Left cardiac atrium (tissue), 4 donors: ENCODE results near the gene IL2. TPM values are rescaled to one million over a fixed set of nuclear protein-coding genes. Genes with fewer than 3 reads are reported as not detected.

Source experiments
- ATAC-seq, 2 donors: fragments of 200-7000 bp; cut with Tn5 transposase; one replicate each; pipeline ENCODE4 v1.9.1; 2020; ENCODE audit warnings: mild to moderate bottlenecking in 2 of 2, moderate library complexity in 2 of 2
- DNase-seq: peaks from one replicate; pipeline ENCODE4 v3.0.0-alpha.2; 2020
- intact Hi-C, 2 donors: fragments of 100-400 bp; cut with DNase I; formaldehyde crosslinking; loops; one replicate each; pipeline versions ENCODE4 v1.14.1 to v1.15.1; 2022 to 2023
- long read RNA-seq: library from polyadenylated mRNA; unstranded; transcript quantifications from one replicate; pipeline ENCODE4 v2.0.0, GENCODE V29; 2021
- total RNA-seq, 2 donors: library from RNA; stranded (reverse); fragmentation: NEBNext Ultra II Directional; extraction: Animal tissue kit (Norgen Biotek cat#: 25700); gene quantifications; one replicate each; pipeline ENCODE4 v1.2.1, GENCODE V29; 2021
- donor health status: DM: no; HTN: yes; CAD: no.
- donor health status: DM: no; HTN: yes; CAD: no; lungs with severe emphysema.
- donor health status: DM: yes; HTN: yes; CAD: no.
- donor health status: Dilated cardiomyopathy.

The IL2 gene
- total RNA-seq: not detected
- long read RNA-seq: 0 reads

GRCh38 chr4:122456231-122457116, at the start of gene IL2:
Gene IL2 (minus strand): TSS chr4:122456725. CDS start chr4:122456440, 285 bp downstream.
- ATAC-seq (peak in 1 of 2 donors; percentile 38), DNase-seq (no peak)
- intact Hi-C loops: no loop called here

GRCh38 chr4:122503214-122503613, 46.7 kb upstream of the IL2 start:
- intact Hi-C loops: no loop called here
- DNase-seq (no peak), ATAC-seq (no peak)

- peak in 1 of 2 donors; percentile 41 for ATAC-seq
- intact Hi-C loops: no loop called here
- DNase-seq: no peak
Observed at GRCh38 chr4:122500852-122501501, 44.5 kb upstream of the IL2 start.

GRCh38 chr4:122489061-122489460, 32.5 kb upstream of the IL2 start:
- intact Hi-C loops: no loop called here
- ATAC-seq (no peak), DNase-seq (no peak)

- DNase-seq: no peak
- ATAC-seq: no peak
- intact Hi-C loops: no loop called here
Observed at GRCh38 chr4:122483481-122483880, 27.0 kb upstream of the IL2 start.

- no peak for ATAC-seq
- no peak for DNase-seq
- intact Hi-C loops: no loop called here
Observed at GRCh38 chr4:122481766-122482405, 25.4 kb upstream of the IL2 start.

GRCh38 chr4:122480655-122481487, 24.3 kb upstream of the IL2 start:
- DNase-seq (no peak), ATAC-seq (no peak)
- intact Hi-C loops: no loop called here

- intact Hi-C loops: no loop called here
- DNase-seq (no peak), ATAC-seq (peak; percentile 79 to 87)
Observed at GRCh38 chr4:122479935-122480416, 23.5 kb upstream of the IL2 start.

GRCh38 chr4:122476745-122477144, 20.2 kb upstream of the IL2 start:
- DNase-seq (no peak), ATAC-seq (no peak)
- intact Hi-C loops: no loop called here

GRCh38 chr4:122476126-122476525, 19.6 kb upstream of the IL2 start:
- DNase-seq: no peak
- ATAC-seq: no peak
- intact Hi-C loops: no loop called here

- ATAC-seq: no peak
- no peak for DNase-seq
- intact Hi-C loops: no loop called here
Observed at GRCh38 chr4:122475233-122475632, 18.7 kb upstream of the IL2 start.

GRCh38 chr4:122469457-122469856, 12.9 kb upstream of the IL2 start:
- intact Hi-C loops: no loop called here
- ATAC-seq (no peak), DNase-seq (no peak)

- intact Hi-C loops: no loop called here
- ATAC-seq: no peak
Observed at GRCh38 chr4:122458625-122459024, 2.1 kb upstream of the IL2 start.

GRCh38 chr4:122453384-122453995, 3.0 kb downstream of the IL2 start:
- ATAC-seq: no peak
- intact Hi-C loops: no loop called here
- DNase-seq: no peak

More at GRCh38 chr4:122458625-122459024, 2.1 kb upstream of the IL2 start:
- no peak for DNase-seq

GRCh38 chr4:122450847-122451246, 5.7 kb downstream of the IL2 start:
- DNase-seq (no peak), ATAC-seq (no peak)
- intact Hi-C loops: no loop called here

- DNase-seq (no peak), ATAC-seq (no peak)
- intact Hi-C loops: no loop called here
Observed at GRCh38 chr4:122434285-122434684, 22.2 kb downstream of the IL2 start.

GRCh38 chr4:122431351-122431750, 25.2 kb downstream of the IL2 start:
- intact Hi-C loops: no loop called here
- DNase-seq: no peak
- no peak for ATAC-seq

GRCh38 chr4:122423246-122423645, 33.3 kb downstream of the IL2 start:
- intact Hi-C loops: no loop called here

GRCh38 chr4:122412547-122412946, 44.0 kb downstream of the IL2 start:
- ATAC-seq: no peak
- DNase-seq: no peak
- intact Hi-C loops: no loop called here

More at GRCh38 chr4:122423246-122423645, 33.3 kb downstream of the IL2 start:
- ATAC-seq (no peak), DNase-seq (no peak)
